Measurements from ENCODE around the gene SPOCK1.

The SPOCK1 gene

GRCh38 chr5:137440795-137441194, 58.3 kb downstream of the SPOCK1 start:
- FAIRE-seq: no peak

GRCh38 chr5:137439645-137440044, 59.5 kb downstream of the SPOCK1 start:
- FAIRE-seq: no peak

GRCh38 chr5:137438932-137439331, 60.2 kb downstream of the SPOCK1 start:
- FAIRE-seq: no peak

GRCh38 chr5:137437774-137438173, 61.4 kb downstream of the SPOCK1 start:
- no peak for FAIRE-seq

- no peak for FAIRE-seq
These were observed 65.6 kb downstream of the SPOCK1 start for GRCh38 chr5:137433539-137433938.

GRCh38 chr5:137432376-137432775, 66.8 kb downstream of the SPOCK1 start:
- FAIRE-seq: no peak

GRCh38 chr5:137431051-137431450, 68.1 kb downstream of the SPOCK1 start:
- no peak for FAIRE-seq

- FAIRE-seq: no peak
These were observed 83.9 kb downstream of the SPOCK1 start for GRCh38 chr5:137415231-137415681.

GRCh38 chr5:137414112-137414755, 84.9 kb downstream of the SPOCK1 start:
- FAIRE-seq: no peak

- FAIRE-seq: no peak
These were observed 87.0 kb downstream of the SPOCK1 start for GRCh38 chr5:137412136-137412535.

GRCh38 chr5:137410234-137411010, 88.7 kb downstream of the SPOCK1 start:
- no peak for FAIRE-seq

GRCh38 chr5:137409736-137410135, 89.4 kb downstream of the SPOCK1 start:
- FAIRE-seq: no peak

GRCh38 chr5:137407090-137407489, 92.0 kb downstream of the SPOCK1 start:
- no peak for FAIRE-seq

GRCh38 chr5:137405393-137405792, 93.7 kb downstream of the SPOCK1 start:
- FAIRE-seq: no peak

GRCh38 chr5:137403869-137404268, 95.3 kb downstream of the SPOCK1 start:
- no peak for FAIRE-seq

GRCh38 chr5:137402436-137403187, 96.5 kb downstream of the SPOCK1 start:
- FAIRE-seq: no peak

GRCh38 chr5:137401946-137402345, 97.2 kb downstream of the SPOCK1 start:
- no peak for FAIRE-seq

- no peak for FAIRE-seq
These were observed 98.6 kb downstream of the SPOCK1 start for GRCh38 chr5:137400571-137400970.

- FAIRE-seq: no peak
These were observed 99.2 kb downstream of the SPOCK1 start for GRCh38 chr5:137399911-137400310.

- FAIRE-seq: no peak
These were observed 100.4 kb downstream of the SPOCK1 start for GRCh38 chr5:137398751-137399150.

- FAIRE-seq: no peak
These were observed 101.0 kb downstream of the SPOCK1 start for GRCh38 chr5:137398154-137398553.

- no peak for FAIRE-seq
These were observed 103.9 kb downstream of the SPOCK1 start for GRCh38 chr5:137395011-137395755.

GRCh38 chr5:137394380-137394779, 104.7 kb downstream of the SPOCK1 start:
- FAIRE-seq: no peak
